ENCODE data around the gene TMEM203.

TMEM203 gene

GRCh38 chr9:137237759-137238726, 32.6 kb upstream of the TMEM203 start:
- H4K20me1 ChIP-seq (ENCODE audit: insufficient read depth, low read length): peaks cover 12% of the 10 kb centered on the region
- no peak overlapping the region for H3K27ac ChIP-seq (ENCODE audit: low read length)
- no peak for DNase-seq
- no peak overlapping the region for H3K4me2 ChIP-seq (ENCODE audit: low read depth, low read length)
- no peak overlapping the region for H3K4me3 ChIP-seq (ENCODE audit: low read length)
- H3K4me1 ChIP-seq (ENCODE audit: low read length): peaks cover 19% of the 10 kb centered on the region; the same call in 1 of the 2 replicates
- no peaks in the 10 kb centered on the region for H3K9me3 ChIP-seq (replicated peaks; ENCODE audit: insufficient read depth, low read length)
- no peaks in the 10 kb centered on the region for H3K9me2 ChIP-seq (replicated peaks; ENCODE audit: insufficient read depth, low read length)
- peaks cover 29% of the 10 kb centered on the region for H3K79me2 ChIP-seq (ENCODE audit: low read length)
- no peaks in the 10 kb centered on the region; the same call in 1 of the 2 replicates for H3K36me3 ChIP-seq (replicated peaks; ENCODE audit: insufficient read depth, low read length)
- H2AFZ ChIP-seq (ENCODE audit: low read length): no peak overlapping the region
- no peak for TF ChIP-seq EZH2phosphoT487 (IDR thresholded peaks at IDR 0.05; ENCODE audit: low read length)
- no peak for TF ChIP-seq CTCF (IDR thresholded peaks at IDR 0.05; ENCODE audit: low read length)
- no peak for TF ChIP-seq EZH2 (optimal IDR thresholded peaks at IDR 0.05; ENCODE audit: low read depth, low read length)
- H3K27me3 ChIP-seq (replicated peaks; ENCODE audit: insufficient read depth, low read length): peaks cover 27% of the 10 kb centered on the region
- H3F3A ChIP-seq (ENCODE audit: insufficient read depth, low read length): peaks cover 17% of the 10 kb centered on the region; the same call in 1 of the 2 replicates
- no peak overlapping the region for H3K9ac ChIP-seq (ENCODE audit: low read length)

- no peak for DNase-seq
These were observed 31.5 kb upstream of the TMEM203 start for GRCh38 chr9:137236936-137237421.

More at GRCh38 chr9:137236936-137237421, 31.5 kb upstream of the TMEM203 start:
- Histone ChIP-seq H3K36me3 (replicated peaks; ENCODE audit: insufficient read depth, low read length) (no peaks in the 10 kb centered on the region; the same call in 1 of the 2 replicates), H3K4me1 (ENCODE audit: low read length) (peaks cover 9% of the 10 kb centered on the region; the same call in 1 of the 2 replicates), H3F3A (ENCODE audit: insufficient read depth, low read length) (peaks cover 9% of the 10 kb centered on the region; the same call in 1 of the 2 replicates), H2AFZ (ENCODE audit: low read length) (no peak overlapping the region), H3K9me3 (replicated peaks; ENCODE audit: insufficient read depth, low read length) (no peaks in the 10 kb centered on the region), H4K20me1 (ENCODE audit: insufficient read depth, low read length) (peaks cover 2% of the 10 kb centered on the region), H3K9me2 (replicated peaks; ENCODE audit: insufficient read depth, low read length) (no peaks in the 10 kb centered on the region), H3K4me3 (ENCODE audit: low read length) (no peak overlapping the region; the same call in 1 of the 2 replicates), H3K79me2 (ENCODE audit: low read length) (peaks cover 18% of the 10 kb centered on the region), H3K27ac (ENCODE audit: low read length) (no peak overlapping the region), H3K9ac (ENCODE audit: low read length) (no peak overlapping the region; the same call in 1 of the 2 replicates), H3K4me2 (ENCODE audit: low read depth, low read length) (peak overlapping the region; percentile 68), H3K27me3 (replicated peaks; ENCODE audit: insufficient read depth, low read length) (peaks cover 37% of the 10 kb centered on the region)
- TF ChIP-seq EZH2phosphoT487 (IDR thresholded peaks at IDR 0.05; ENCODE audit: low read length) (no peak), EZH2 (optimal IDR thresholded peaks at IDR 0.05; ENCODE audit: low read depth, low read length) (no peak), CTCF (IDR thresholded peaks at IDR 0.05; ENCODE audit: low read length) (no peak)
